ENCODE measurements around the gene UBR1. TPM values are rescaled to one million over a fixed set of nuclear protein-coding genes. Genes with fewer than 3 reads are reported as not detected.
"Not testable (repeated sequence)": the region's sequence is repeated elsewhere in the genome, so short reads cannot be mapped to it uniquely, and the experiment has no call there.

The UBR1 gene
- polyA plus RNA-seq, 5 donors = 18.3 to 31.3 (median 28.5) TPM

DNA sequence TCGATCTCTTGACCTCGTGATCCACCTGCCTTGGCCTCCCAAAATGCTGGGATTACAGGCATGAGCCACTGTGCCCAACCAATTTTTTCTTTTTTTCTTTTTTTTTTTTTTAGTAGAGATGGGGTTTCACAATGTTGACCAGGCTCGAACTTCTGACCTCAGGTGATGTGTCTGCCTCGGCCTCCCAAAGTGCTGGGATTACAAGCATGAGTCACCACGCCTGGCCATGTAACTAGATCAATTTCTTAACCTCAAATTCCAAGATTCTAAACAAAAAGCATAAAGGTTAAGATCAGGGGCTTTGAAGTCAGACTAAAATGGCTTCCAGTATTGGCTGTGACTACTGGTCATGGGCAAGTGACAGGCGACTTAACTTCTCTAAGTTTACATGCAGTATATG, 126.7 kb downstream of the UBR1 start:
- DNase-seq = not testable (repeated sequence)

DNA sequence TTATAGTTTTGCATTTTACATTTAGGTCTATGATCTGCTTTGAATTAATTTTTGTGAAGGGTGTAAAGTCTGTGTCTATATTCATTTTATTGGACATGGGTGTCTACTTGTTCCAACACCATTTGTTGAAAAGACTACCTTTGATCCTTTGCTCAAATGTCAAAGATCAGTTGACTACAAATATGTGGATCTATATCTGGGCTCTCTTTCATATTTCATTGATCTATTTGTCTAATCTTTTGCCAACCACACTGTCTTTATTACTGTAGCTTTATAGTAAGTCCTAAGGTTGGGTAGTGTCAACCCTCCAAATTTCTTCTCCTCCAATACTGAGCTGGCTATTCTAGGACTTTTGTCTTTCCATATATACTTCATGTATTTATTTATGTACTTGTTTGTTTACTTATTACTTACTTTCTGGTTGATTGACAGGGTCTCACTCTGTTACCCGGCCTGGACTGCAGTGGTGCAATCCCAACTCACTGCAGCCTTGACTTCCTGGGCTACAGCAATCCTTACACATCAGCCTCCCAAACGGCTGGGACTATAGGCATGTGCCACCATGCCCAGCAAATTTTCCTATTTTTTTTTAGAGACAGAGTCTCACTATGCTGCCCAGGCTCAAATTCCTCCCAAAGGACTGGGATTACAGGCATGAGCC, 131.5 kb downstream of the UBR1 start:
- no peak for DNase-seq

DNA sequence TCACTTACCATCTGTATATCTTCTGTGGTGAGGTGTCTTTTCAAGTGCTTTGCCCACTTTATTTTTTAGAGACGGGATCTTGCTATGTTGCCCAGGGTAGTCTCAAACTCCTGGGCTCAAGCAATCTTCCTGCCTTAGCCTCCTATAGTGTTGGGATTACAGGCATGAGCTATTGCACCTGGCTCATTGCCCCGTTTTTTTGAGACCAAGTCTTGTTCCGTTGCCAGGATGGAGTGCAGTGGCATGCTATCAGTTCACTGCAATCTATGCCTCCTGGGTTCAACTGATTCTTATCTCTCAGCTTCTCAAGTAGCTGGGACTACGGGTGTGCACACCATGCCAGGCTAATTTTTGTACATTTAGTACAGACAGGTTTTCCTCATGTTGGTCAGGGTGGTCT, 132.7 kb downstream of the UBR1 start:
- no peak for DNase-seq

DNA sequence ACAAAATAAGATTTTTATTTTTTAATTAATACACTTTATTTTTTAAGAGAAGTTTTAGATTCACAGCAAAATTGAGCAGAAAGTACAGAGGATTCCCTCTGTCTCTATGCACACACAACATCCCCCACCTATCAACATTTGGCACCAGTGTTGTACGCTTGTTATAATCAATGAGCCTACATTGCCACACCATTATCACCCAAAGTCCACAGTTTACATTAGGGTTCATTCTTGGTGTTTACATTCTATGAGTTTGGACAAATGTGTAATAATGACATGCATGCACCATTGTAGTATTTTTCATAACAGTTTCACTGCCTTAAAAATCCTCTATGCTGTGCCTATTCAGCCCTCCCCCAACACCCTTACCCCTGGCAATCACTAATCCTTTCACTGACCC, 134.0 kb downstream of the UBR1 start:
- DNase-seq = no peak

- no peak for DNase-seq
These were observed 141.4 kb downstream of the UBR1 start for GRCh38 chr15:42964476-42964875.

GRCh38 chr15:42955518-42955917, 150.3 kb downstream of the UBR1 start:
- DNase-seq = no peak

GRCh38 chr15:42954291-42954690, 151.5 kb downstream of the UBR1 start:
- DNase-seq = no peak

DNA sequence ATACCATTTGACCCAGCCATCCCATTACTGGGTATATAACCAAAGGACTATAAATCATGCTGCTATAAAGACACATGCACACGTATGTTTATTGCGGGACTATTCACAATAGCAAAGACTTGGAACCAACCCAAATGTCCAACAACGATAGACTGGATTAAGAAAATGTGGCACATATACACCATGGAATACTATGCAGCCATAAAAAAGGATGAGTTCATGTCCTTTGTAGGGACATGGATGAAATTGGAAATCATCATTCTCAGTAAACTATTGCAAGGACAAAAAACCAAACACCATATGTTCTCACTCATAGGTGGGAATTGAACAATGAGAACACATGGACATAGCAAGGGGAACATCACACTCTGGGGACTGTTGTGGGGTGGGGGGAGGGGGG, 156.9 kb downstream of the UBR1 start:
- not testable (repeated sequence) for DNase-seq

DNA sequence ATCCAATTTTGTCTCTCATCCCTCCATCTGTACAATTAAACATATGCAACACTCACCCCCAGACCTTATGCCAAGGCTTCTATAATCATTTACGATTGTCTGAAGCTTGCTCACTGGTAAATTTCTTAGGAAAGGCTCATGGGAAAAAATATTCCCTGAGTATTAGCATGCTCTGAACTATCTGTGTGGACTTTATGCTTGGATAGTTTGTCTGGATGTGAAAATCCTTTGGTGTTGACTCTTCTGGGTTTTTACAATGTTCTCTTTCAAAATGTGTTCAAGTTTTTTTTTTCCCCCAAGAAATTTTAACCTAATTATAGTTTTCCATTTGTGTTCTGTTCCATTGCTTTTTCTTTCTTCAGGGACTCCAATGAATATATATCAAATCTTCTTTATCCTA, 165.3 kb downstream of the UBR1 start:
- no peak for DNase-seq

GRCh38 chr15:42939841-42940240, 166.0 kb downstream of the UBR1 start:
- no peak for DNase-seq

GRCh38 chr15:42937143-42937542, 168.7 kb downstream of the UBR1 start:
- no peak for DNase-seq

GRCh38 chr15:42933886-42934667, 171.8 kb downstream of the UBR1 start:
- DNase-seq = no peak

DNA sequence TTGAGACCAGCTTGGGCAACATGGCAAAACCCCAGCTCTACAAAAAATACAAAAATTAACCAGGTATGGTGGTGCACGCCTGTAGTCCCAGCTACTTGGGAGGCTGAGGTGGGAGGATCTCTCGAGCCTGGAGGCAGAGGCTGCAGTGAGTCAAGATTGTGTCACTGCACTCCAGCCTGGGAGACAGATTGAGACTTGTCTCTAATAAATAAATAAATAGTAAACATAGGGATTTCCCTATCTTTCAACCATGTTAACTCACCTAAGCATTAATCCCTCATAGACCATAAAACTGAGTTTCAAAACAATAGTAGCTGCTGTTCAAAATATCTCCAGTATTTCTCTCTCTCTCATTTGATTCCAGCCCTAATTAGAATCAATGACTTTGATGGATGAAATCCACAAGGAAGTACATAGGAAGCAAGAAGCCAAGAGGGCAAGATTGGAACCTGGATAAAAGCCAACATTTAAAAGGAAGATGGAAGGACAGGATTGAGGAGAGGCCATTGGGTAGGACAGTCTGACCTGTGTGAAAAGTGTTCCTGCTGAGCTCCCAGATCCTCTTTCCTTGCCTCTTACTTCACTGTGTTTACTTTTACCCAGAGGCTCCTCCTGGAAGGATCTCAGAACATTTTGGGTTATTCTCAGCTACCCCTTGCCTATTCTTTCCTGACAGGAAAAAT, 172.9 kb downstream of the UBR1 start:
- no peak for DNase-seq

GRCh38 chr15:42931702-42932486, 173.9 kb downstream of the UBR1 start:
- DNase-seq = no peak

DNA sequence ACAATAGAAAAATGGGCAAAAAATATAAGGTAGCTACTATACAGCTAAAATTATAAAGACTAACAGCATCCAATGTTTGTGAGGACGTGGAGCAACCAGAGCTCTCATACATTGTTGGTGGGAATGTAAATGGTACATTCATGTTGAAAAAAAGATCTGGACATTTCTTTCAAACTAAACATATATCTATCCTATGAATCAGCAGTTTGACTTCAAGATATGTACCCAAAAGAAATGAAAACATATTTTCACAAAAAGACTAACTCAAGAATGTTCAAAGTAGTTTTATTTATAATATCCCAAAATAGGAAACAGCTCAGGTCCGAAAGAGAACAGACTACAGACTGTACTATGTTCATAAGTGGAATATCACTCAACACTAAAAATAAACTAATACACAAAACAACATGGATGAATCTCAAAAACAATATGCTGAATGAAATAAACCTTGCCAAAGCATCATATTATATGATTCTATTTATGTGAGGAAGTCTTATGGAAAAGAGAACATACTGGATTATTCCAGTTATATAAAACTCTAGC, 176.5 kb downstream of the UBR1 start:
- no peak for DNase-seq

DNA sequence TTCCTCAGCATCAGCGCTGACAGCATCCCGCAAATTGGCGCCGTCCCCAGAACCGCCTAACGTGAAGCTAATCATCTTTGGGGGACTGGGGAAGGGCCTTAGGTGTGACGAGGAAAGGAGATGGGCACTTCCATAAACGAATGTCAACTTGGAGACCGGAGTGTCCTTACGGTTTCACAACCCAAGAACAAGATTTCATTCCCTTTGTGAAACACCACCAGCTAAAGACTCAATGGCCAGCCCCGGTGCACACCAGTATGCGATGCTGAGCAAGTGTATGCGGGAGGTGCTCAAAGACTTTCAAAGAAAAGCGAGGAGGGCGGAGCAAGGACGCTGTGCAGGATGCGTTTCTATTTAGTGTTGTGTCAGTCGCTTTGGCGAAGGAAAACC, 184.5 kb downstream of the UBR1 start:
- no peak for DNase-seq

- DNase-seq = peak; percentile 98 to 99
These were observed 185.1 kb downstream of the UBR1 start, which contains the start of gene TTBK2 for GRCh38 chr15:42920519-42921341. TSS of gene TTBK2 (minus strand) at chr15:42920778. CDS start at chr15:42878617, 42,161 bp downstream.

DNA sequence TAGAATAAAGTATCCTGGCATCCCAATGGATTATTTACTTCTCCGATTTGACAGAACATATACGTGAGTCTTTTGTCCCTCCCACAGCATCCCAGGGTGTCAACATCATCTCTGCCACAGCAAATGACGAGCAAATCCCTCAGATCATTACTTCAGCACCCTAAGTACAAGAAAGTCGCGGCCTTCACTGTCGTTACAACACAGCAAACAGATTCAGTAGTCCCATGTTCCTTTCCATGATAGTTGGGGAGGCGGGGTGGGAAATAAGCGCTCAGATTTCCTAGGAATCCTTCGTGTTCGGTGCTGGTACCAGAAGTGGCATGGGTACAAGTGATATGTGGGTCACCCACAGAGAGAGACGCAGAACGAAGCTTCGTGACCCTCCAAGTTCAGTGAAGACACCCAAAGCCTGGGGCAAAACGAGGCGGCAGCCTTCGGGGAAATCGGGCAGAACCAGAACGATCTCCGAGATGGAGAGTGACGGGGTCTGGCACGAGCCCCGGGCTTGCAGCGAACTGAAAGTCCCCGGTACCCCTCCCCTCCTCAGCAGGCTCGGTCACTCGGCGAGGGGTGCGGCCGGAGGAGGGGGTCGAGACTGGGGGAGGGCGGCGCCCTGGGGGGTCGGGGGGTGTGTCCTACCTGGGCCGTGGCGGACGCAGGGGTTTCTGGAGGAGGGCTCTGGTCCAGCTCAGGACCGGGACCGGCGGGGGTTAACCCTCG, 185.9 kb downstream of the UBR1 start:
- DNase-seq = peak; percentile 49 to 55

DNA sequence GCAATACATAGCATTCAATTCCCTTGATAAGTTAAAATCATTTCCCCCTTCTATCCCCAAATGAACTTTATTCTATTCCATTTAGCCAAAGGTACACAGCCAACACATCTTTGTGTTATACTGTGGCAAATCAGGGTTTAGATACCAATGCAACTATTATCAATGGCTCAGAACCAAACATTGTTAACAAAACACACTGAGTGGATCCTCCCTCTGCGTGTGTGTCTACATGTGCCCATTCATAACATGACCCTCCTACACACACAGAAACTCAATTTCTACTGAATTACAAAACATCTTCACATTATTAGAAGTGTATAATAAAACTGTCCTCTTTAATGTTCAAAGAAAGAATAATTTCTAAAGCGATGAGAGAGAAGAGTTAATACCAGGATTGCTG, 186.5 kb downstream of the UBR1 start:
- no peak for DNase-seq

- DNase-seq = no peak
These were observed 187.8 kb downstream of the UBR1 start for GRCh38 chr15:42918047-42918446.
